Esophagus mucosa (tissue), 1 donor: Measurements from ENCODE around the gene TMEM161B. TPM values are rescaled to one million over a fixed set of nuclear protein-coding genes. Genes with fewer than 3 reads are reported as not detected.
"Not testable (repeated sequence)": the region's sequence is repeated elsewhere in the genome, so short reads cannot be mapped to it uniquely, and the experiment has no call there.

Experiments used
- ATAC-seq: fragments of 200-7000 bp; cut with Tn5 transposase; one replicate; pipeline ENCODE4 v1.9.1; 2020
- total RNA-seq: library from RNA; stranded (reverse); gene quantifications from one replicate; pipeline ENCODE4 v1.2.4, GENCODE V29; 2023
- donor health status: DM: yes; HTN: yes; CAD: no.

Gene TMEM161B
- total RNA-seq, 1 donor from 2014 or later: 9.3 TPM

GRCh38 chr5:88177486-88177885 is 91.2 kb downstream of the TMEM161B start:
- not testable (repeated sequence) for ATAC-seq

- ATAC-seq: peak; percentile 32
Measured at GRCh38 chr5:88172847-88173758, 95.5 kb downstream of the TMEM161B start.

GRCh38 chr5:88159591-88159990 is 109.1 kb downstream of the TMEM161B start:
- ATAC-seq: no peak

- ATAC-seq: no peak
Measured at GRCh38 chr5:88158056-88158455, 110.6 kb downstream of the TMEM161B start.

GRCh38 chr5:88154891-88155290 is 113.8 kb downstream of the TMEM161B start:
- no peak for ATAC-seq

GRCh38 chr5:88150747-88151146 is 117.9 kb downstream of the TMEM161B start:
- no peak for ATAC-seq

GRCh38 chr5:88145611-88146467 is 122.8 kb downstream of the TMEM161B start:
- ATAC-seq: no peak

GRCh38 chr5:88145221-88145610 is 123.4 kb downstream of the TMEM161B start:
- no peak for ATAC-seq
